HG02642 (cell line): ENCODE measurements around the gene SH3BP2.

Source experiments
- ATAC-seq: cut with Tn5 transposase; IDR thresholded peaks from one replicate; pipeline ENCODE4 v1.9.1; 2021; ENCODE audit warnings: mild to moderate bottlenecking; ENCODE audit not compliant: unreplicated experiment, poor library complexity

The SH3BP2 gene

DNA sequence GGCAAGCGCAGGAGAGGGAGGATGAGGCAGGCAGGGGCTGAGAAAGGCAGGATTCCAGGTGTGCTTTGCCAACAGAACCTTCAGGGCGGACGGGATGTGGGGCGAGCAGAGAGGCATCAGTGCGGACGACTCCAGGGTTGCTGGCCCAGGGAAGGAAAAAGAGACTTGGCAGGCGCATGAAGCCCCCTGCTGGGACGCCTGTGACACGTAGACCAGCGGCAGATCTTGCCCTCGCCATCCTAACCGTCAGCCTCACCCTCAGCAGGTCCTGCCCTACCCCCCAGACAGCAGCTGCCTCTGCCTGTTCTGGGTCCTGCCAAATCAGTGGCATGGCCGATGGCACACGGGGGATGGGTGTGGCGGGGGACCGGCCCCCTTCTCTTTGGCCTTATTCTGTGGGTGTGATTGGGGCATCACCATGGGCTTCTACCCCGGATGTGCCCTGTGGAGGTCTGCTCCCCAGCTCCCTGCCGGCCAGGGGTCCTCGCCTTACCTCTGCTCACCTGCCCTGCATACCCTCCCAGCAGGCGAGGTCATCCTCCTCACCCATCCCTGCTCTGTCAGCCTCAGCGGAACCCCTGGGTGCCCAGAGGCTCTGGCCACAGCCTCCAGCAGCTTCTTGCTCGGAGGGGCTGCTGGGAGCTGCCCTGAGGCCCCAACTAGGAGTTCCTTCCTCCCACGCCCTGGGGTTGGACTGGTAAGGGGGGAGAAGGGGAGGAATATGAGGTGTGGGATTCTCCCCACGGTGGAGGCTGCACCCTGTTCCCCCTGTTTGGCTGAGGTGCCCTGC lies 2.9 kb upstream of the SH3BP2 start:
- no peak for ATAC-seq

DNA sequence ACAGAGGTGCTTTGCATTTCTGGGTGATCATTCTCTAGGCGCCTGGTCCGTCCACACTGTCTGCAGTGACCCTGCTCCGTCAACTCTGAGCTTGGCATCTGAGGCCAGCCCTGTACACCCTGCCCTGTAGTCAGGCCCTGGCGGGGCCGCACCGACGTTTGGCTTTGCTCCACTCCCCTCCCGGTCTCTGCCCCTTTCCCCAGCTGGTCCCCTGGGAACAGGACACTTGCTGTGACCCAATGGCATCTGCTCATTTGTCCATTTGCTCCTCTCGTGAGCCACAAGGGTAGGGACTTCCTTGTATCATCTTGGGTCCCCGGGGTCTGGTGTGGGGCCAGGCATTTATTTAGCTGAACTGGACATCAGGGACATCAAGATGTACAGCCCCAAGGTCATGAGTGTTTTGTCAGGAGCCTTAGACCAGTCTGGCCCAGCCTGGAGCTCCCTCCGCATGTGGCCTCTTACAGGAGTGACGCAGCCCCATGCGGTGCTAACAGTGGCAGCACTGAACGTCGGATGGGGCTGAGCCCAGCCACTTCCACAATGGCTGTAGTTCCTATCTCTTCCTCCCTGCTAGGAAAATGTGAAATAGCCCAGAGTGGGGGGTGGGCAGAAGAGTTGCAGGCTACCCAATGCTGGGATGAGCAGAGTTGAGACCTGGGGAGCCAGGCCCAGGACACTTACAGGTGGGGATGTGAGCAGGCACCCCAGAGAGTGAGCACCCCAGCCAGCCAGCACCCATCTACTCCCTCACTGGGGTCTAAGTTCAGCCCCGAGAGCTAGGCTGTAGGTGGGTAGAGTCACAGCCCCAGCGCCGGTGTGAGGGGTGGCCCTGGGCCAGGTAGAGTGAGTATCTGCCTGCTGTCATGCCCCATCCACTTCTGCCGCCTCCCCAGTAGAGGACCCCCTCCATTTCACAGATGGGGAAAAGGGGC lies 2.0 kb upstream of the SH3BP2 start:
- no peak for ATAC-seq

- no peak for ATAC-seq
These were observed 1.1 kb upstream of the SH3BP2 start for GRCh38 chr4:2791518-2792395.

DNA sequence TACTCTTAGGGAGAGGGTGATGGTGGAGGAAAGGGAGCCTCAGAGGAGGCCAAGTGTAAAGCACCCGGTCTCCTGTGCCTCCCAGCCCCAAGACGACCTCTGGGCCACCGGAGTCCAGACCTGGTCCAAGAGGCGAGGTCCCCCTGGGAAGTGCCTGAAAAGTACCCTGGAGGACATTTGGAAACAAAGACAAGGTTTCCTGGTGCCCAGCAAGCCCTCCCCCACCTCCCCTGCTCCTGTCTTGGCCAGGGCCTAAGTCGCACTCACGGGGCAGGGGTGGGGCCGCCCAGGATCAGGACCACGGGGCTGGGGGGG lies 532 bp upstream of the SH3BP2 start:
- ATAC-seq, result no peak

DNA sequence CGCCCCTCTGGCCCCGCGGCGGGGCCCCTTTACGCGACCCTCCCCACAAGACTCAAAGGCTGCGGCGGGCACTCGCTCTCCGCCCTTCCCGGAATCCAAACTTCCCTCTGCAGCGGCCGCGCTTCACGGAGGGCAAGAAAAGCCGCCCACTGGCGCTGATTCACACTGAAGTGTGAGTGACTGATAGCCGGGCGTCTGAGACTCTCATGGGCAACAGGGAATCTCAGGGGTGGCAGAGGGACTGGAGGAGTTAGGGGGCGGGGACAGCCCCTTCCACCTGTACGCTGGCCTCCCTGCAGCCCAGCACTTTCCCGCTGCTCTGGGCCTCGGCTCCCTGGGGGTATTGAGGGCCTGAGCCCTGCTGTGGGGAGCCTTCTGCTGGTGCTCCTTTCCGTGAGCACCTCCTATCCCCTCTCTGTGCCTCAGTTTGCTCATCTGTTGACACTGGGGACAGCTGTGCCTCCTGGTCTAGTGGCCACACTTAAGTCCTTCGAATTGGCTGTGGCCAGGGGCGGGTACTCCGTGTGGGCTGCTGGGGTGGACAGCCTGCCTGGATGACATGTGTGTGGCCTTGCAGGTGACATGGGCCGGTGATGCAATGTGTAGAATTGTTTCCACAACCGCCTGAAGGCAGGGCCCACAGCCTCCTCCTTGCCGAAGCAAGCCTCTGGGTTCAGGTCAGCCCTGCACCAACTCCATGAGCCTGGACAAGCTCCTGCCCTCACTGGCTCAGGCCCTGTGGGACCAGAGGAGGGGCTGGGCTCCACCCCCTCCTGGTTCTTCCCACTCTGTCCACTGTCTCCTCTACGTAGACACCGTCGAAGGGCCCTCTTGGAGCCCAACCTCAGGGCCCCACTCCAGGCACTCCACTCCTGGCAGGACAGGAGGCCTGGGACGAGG lies 951 bp downstream of the SH3BP2 start:
- ATAC-seq, result no peak

- ATAC-seq, result no peak
These were observed 1.8 kb downstream of the SH3BP2 start for GRCh38 chr4:2794486-2795299.

DNA sequence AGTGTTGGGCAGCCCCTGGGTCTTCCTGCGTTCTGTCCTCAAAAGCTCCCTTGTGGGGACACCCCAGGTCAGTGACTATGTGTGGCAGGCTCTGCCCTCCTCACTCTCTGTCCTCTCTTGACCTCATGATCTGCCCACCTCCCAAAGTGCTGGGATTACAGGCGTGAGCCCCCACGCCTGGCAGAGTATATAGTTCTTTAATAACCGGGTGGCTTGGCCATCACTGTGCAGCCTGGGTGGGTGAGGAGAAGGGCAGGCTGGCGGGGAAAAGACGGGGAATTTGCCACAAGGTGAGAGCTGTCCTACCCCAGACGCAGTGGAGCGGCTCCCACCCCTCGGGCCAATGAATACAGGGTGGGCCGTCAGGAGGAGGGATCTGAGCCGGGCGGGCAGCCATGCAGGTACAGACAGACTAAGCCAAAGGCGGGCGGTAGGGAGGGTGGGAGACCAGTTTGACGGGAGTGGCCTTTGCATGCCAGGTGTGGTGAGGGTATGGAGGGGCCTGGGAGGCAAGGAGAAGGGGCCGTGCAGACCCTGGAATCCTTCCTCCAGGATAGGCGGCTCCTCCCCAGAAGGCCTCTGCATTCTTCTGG lies 2.5 kb downstream of the SH3BP2 start:
- ATAC-seq, result no peak

DNA sequence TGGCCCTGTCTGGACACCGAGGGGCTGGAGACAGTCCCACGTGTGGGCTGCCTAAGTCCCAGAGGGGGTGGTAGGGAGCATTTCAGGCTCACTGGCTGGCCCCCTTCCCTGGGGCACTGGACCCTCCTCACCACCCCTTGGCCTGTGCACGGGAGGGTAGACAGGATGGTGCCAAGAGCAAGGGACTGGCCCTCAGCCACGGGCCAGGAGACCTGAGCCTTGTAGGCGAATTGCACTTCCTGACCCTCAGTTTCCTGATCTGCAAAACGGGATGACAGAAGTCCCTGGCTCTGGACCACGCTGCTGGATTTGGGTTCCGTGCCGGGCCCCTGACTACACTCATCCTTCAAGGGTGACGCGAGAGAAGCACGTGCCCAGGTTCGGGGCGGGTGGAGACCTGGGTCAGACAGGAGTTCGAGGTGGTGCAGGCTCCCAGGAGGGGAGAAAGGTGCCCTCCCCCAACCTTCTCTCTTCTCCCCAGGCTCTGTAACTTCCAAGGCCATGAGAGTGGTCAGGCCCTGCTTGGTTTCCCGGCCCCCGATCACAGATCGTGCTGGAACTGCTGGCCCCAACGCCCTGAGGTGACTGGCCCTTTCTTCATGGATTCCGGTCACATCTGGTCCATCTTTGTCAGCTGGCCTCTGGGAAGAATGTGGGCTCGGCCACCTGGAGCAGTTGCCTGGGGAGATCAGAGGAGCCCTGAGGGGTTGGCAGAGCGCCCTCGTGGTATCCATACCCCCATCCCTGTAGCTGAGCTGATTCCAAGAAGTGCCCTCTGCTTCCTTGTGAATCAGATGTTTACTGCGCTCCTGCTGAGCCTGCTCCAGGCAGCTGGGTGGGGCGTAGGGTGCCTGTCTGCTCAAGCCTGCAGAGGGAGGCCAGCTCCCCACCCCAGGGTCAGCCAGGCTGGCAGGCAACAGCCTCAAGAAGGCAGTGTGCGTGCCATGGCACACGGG lies 3.3 kb downstream of the SH3BP2 start:
- no peak for ATAC-seq

- no peak for ATAC-seq
These were observed 4.1 kb downstream of the SH3BP2 start for GRCh38 chr4:2796849-2797544.

DNA sequence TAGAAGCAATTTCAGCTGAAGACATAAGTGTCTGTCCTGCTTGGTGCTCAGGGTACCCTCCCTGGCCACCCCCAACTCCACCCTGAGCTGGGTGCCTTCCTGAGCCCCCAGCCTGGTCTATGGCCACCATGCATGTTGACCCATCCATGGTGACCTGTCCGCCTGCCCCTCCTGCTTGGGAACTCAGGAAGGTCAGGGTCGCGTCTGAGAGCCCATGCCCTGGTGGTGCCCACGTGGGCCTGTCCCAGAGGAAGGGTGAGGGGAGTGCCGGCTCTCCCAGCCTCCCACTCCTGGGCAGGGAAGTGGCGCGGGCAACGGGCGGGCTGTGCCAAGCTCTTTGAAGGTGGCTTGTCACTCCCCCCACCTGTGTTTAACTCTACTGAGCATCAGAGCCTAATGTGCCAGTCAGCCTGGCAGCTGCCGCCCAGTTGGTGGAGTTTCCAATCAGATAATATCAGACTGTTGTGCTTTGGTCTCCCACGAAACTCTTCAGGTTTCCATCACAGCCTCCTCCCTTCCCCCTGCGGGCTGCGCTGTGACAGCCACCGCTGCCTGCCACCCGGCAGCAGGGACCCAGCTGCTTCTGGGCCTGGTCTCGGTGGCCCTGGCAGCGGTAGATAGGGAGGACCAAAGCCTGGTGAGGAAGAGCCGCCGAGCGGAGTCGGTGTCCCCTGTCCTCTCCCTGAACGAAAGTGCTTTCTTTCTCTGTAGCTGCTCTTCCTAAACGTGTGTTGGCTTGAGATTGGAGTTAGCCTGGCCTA lies 4.8 kb downstream of the SH3BP2 start:
- ATAC-seq, result peak; percentile 11

GRCh38 chr4:2798399-2799223 lies 5.7 kb downstream of the SH3BP2 start:
- peak; percentile 49 for ATAC-seq

DNA sequence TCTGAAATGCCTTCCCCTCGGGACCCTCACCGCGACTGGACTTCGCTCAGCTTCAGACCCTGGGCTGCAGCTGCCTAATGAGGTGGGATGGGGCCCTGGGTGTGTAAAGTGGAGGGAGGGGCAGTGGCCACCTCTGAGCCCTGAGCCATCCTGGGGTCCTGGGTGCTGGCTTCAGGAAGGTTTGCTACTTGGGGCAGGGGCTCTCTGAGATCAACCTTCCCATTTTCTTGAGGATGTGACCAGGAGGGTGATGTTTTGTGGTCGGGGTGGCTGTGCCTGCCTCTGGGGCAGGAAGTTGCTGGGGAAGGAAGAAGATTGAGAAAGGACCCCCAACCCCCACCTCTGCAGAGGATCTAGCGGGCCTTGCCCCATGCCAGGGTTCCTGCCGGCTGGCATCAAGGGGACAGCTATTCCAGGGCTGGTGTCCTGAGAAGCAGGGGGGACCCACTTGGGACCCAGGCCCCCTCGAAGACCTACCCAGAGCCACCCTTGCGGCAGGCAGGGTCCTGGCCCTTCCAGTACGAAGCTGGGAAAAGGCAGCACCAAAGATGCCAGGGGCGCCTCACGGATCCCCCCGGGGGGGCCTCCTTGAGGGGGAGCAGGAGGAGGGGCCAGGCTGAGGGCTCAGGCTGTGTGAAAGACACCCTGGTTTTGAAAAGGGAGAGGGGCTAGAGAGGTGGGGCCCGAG lies 6.5 kb downstream of the SH3BP2 start:
- ATAC-seq, result no peak

DNA sequence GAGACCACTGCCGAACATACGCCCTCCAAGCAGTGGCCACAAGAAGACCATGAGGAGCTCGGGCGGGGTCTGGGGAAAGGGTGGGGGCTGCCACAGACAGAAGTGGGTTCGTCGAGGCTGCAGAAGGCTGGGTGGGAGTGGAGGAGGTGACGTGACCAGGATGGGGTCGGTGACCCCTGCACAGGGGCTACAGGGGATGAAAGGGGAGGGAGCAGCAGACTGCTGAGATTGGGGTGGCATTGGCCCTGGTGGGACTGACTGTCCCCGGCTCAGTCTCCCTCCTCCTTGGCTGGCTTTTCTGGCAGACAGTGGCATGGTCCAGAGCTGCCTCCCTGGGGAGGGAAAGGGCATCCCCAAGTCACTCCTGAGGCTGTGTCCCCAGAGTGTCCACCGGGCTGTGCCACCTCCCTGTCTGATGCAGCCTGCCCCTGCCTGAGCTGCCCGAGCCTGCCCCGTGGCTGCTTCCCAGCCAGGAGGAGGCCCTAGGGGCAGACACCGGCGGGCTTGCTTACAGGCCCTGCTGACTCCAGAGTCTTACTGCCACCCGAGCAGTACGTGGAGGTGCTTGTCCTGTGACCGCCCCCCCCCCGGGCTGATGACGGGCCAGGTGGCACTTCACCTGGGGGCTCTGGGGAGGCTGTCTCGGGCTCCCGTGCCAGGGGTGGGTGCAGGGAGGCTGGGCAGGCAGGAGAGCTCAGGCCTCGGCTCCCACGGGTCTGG lies 7.2 kb downstream of the SH3BP2 start:
- ATAC-seq, result no peak
